HG02610 (cell line): Measurements from ENCODE around the gene ITIH6.

Source experiments
- ATAC-seq: cut with Tn5 transposase; IDR thresholded peaks from one replicate; pipeline ENCODE4 v1.9.1; 2021; ENCODE audit warnings: mild to moderate bottlenecking, moderate library complexity; ENCODE audit not compliant: unreplicated experiment

The ITIH6 gene

GRCh38 chrX:54715621-54716020 is 82.4 kb downstream of the ITIH6 start:
- no peak for ATAC-seq

- ATAC-seq, result no peak
These were observed 83.6 kb downstream of the ITIH6 start for GRCh38 chrX:54714424-54714823.

DNA sequence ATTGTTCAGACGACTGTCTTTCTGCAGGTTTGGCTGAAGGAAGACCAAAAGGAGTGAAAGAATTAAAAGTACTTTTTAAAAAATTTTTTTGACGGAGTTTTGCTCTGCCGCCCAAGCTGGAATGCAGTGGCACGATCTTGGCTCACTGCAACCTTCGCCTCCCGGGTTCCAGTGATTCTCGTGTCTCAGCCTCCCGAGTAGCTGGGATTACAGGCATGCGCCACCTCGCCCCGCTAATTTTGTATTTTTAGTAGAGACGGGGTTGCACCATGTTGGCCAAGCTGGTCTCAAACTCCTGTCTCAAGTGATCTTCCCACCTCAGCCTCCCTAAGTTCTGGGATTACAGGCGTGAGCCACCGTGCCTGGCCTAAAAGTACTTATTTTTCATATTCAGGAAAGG is 86.3 kb downstream of the ITIH6 start:
- no peak for ATAC-seq

DNA sequence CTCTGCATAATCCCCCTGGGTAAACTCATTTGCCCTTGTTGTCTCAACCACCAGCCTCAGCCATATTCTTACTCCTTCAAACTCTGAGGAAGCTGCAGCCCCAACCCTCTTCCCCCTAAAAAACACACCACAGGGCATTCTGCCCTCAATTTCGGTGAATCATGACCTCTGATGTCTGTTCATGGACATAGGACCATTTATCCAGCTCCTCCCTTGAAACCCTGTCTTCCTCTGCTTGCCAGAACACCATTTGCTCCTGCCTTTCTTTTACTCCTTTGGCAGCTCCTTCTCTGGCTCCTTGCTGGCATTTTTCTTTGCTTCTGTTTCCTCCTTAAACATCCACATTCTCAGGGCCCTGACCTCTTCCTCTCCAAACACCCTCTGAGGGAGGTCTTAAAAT is 87.1 kb downstream of the ITIH6 start:
- ATAC-seq, result no peak

- ATAC-seq, result no peak
These were observed 89.7 kb downstream of the ITIH6 start for GRCh38 chrX:54708404-54708803.
